Loucy (cell line): Measurements from ENCODE around the gene NMRAL1.

Experiments used
- CTCF ChIP-seq: fragments of 200-600 bp; sonication (generic); conservative IDR thresholded peaks from 2 replicates; pipeline ENCODE4 v1.5.1; 2014; ENCODE audit warnings: mild to moderate bottlenecking, antibody characterized with exemption, low read length
- EZH2phosphoT487 ChIP-seq: fragments of 200-600 bp; IDR thresholded peaks from 2 replicates; pipeline ENCODE4 v1.6.1; 2018; ENCODE audit warnings: antibody characterized with exemption, mild to moderate bottlenecking, moderate library complexity, borderline replicate concordance

GRCh38 chr16:4420505-4421105 lies 53.8 kb downstream of the NMRAL1 start:
- TF ChIP-seq CTCF (no peak), EZH2phosphoT487 (no peak)
